HCT116 (cell line): ENCODE data around the gene PRKG1. TPM values are rescaled to one million over a fixed set of nuclear protein-coding genes. Genes with fewer than 3 reads are reported as not detected.

ENCODE experiments used
- ATAC-seq: fragments of 200-7000 bp; cut with Tn5 transposase; 2 replicates; pipeline ENCODE4 v1.9.1; 2020; ENCODE audit warnings: mild to moderate bottlenecking, moderate library complexity
- BruUV-seq: library from RNA; stranded (reverse); fragments of 400-500 nt; replicated peaks from 2 replicates; lab custom pipeline; 2021; lab: Mats Ljungman, UMichigan
- CTCF ChIA-PET: fragments of 300-600 bp; sonication (Branson Sonifier 250); formaldehyde crosslinking; loops from one replicate; lab custom pipeline; 2021; ENCODE audit warnings: antibody characterized with exemption; lab: Charles Lee
- POLR2A ChIA-PET: fragments of 300-600, 350-600 bp; sonication (Branson Sonifier 250); formaldehyde crosslinking; loops from one replicate; lab custom pipeline; 2021; ENCODE audit warnings: antibody characterized with exemption; lab: Charles Lee
- RAD21 ChIA-PET, 2 experiments: fragments of 300-600 bp; sonication (Branson Sonifier 250); formaldehyde crosslinking; loops; one replicate each; lab custom pipeline; 2023; ENCODE audit warnings: low total read pairs in 2 of 2; ENCODE audit not compliant: uncharacterized antibody in 2 of 2, unreplicated experiment in 2 of 2, low non-redundant PET in 1 of 2; lab: Charles Lee
- DNase-seq: peaks from one replicate; pipeline ENCODE4 v3.0.0-alpha.2; 2010; ENCODE audit warnings: low read depth, low spot score
- H2AFZ ChIP-seq: fragments of 200-600 bp; shearing (Covaris generic), sonication (generic); 2 replicates; pipeline ENCODE4 v1.6.1; 2017; ENCODE audit warnings: low read depth, mixed run types, mixed read lengths, antibody characterized with exemption, low read length; ENCODE audit not compliant: poor library complexity, severe bottlenecking
- H3K27ac ChIP-seq: 2 replicates; pipeline ENCODE4 v1.5.1; 2012; ENCODE audit warnings: low read depth, low read length
- H3K27me3 ChIP-seq: fragments of 200-600 bp; sonication (generic); 2 replicates; pipeline ENCODE4 v1.6.1; 2016; ENCODE audit warnings: mixed run types, low read length, mixed read lengths; ENCODE audit not compliant: insufficient read depth
- H3K36me3 ChIP-seq, 2 experiments: fragments of 200-500 bp in 1 of 2; fragments of 200-600 bp in 1 of 2; sonication (Bioruptor generic) in 1 of 2; sonication (generic) in 1 of 2; 2 replicates each; pipeline versions ENCODE4 v1.5.1 to v1.6.1; 2014 to 2016; ENCODE audit warnings: low read length in 2 of 2, inconsistent platforms in 1 of 2, mixed read lengths in 1 of 2, mixed run types in 1 of 2; ENCODE audit not compliant: insufficient read depth in 2 of 2, control insufficient read depth in 1 of 2
- H3K4me1 ChIP-seq, 2 experiments: fragments of 200-600 bp in 1 of 2; sonication (generic) in 1 of 2; 2 replicates each; pipeline versions ENCODE4 v1.5.1 to v1.6.1; 2012 to 2017; ENCODE audit warnings: low read length in 2 of 2, inconsistent platforms in 1 of 2, mild to moderate bottlenecking in 1 of 2, mixed read lengths in 1 of 2, mixed run types in 1 of 2, moderate library complexity in 1 of 2; ENCODE audit not compliant: insufficient read depth in 2 of 2, control insufficient read depth in 1 of 2
- H3K4me2 ChIP-seq: fragments of 200-600 bp; sonication (generic); 2 replicates; pipeline ENCODE4 v1.6.1; 2017; ENCODE audit warnings: mixed run types, low read length, mixed read lengths
- H3K4me3 ChIP-seq, 2 experiments: fragments of 200-600 bp in 1 of 2; sonication (generic) in 1 of 2; replicated peaks in 1 of 2; 2 replicates each; pipeline ENCODE4 v1.5.1; 2011 to 2016; ENCODE audit warnings: low read length in 2 of 2, control low read depth in 1 of 2, low read depth in 1 of 2, mild to moderate bottlenecking in 1 of 2, mixed read lengths in 1 of 2, mixed run types in 1 of 2
- H3K79me2 ChIP-seq: fragments of 200-600 bp; sonication (generic); 2 replicates; pipeline ENCODE4 v1.6.1; 2017; ENCODE audit warnings: mild to moderate bottlenecking, mixed run types, low read length, moderate library complexity, mixed read lengths; ENCODE audit not compliant: insufficient read depth
- H3K9ac ChIP-seq: fragments of 200-600 bp; sonication (generic); 2 replicates; pipeline ENCODE4 v1.6.1; 2016; ENCODE audit warnings: low read length, mixed read lengths
- H3K9me2 ChIP-seq: fragments of 200-600 bp; sonication (generic), shearing (Covaris generic); 2 replicates; pipeline ENCODE4 v1.6.1; 2017; ENCODE audit warnings: mixed run types, mild to moderate bottlenecking, moderate library complexity; ENCODE audit not compliant: insufficient read depth
- H3K9me3 ChIP-seq, 2 experiments: fragments of 200-500 bp in 1 of 2; fragments of 200-600 bp in 1 of 2; sonication (Bioruptor generic) in 1 of 2; sonication (generic) in 1 of 2; 2 replicates each; pipeline ENCODE4 v1.6.1; 2014 to 2017; ENCODE audit warnings: low read length in 2 of 2, mixed read lengths in 2 of 2, inconsistent platforms in 1 of 2, low read depth in 1 of 2, mild to moderate bottlenecking in 1 of 2, mixed run types in 1 of 2, moderate library complexity in 1 of 2; ENCODE audit not compliant: control insufficient read depth in 1 of 2, insufficient read depth in 1 of 2
- H4K20me1 ChIP-seq: fragments of 200-600 bp; sonication (generic), shearing (Covaris generic); 2 replicates; pipeline ENCODE4 v1.6.1; 2017; ENCODE audit warnings: mixed run types, mild to moderate bottlenecking, moderate library complexity; ENCODE audit not compliant: insufficient read depth
- CBX3 ChIP-seq: IDR thresholded peaks from 2 replicates; pipeline ENCODE4 v1.6.1; 2012; ENCODE audit warnings: low read depth
- CEBPB ChIP-seq: IDR thresholded peaks from 2 replicates; pipeline ENCODE4 v1.6.1; 2012; ENCODE audit warnings: low read depth
- CTCF ChIP-seq, 3 experiments: fragments of 200-600 bp in 1 of 3; sonication (generic) in 1 of 3; IDR thresholded peaks in 2 of 3; conservative IDR thresholded peaks in 1 of 3; 2 replicates each; pipeline ENCODE4 v1.5.1; 2012 to 2017; ENCODE audit warnings: low read depth in 2 of 3, low read length in 2 of 3, antibody characterized with exemption in 1 of 3, borderline replicate concordance in 1 of 3, control low read depth in 1 of 3, mild to moderate bottlenecking in 1 of 3, mixed read lengths in 1 of 3, mixed run types in 1 of 3, moderate library complexity in 1 of 3; ENCODE audit not compliant: insufficient read depth in 1 of 3
- EGR1 ChIP-seq: IDR thresholded peaks from 2 replicates; pipeline ENCODE4 v1.6.1; 2012; ENCODE audit warnings: low read depth
- EZH2 ChIP-seq: fragments of 200-600 bp; sonication (generic); IDR thresholded peaks from 2 replicates; pipeline ENCODE4 v1.6.1; 2017; ENCODE audit warnings: antibody characterized with exemption, mixed run types
- FOSL1 ChIP-seq: IDR thresholded peaks from 2 replicates; pipeline ENCODE4 v1.6.1; 2012; ENCODE audit warnings: low read depth
- JUND ChIP-seq: IDR thresholded peaks from 2 replicates; pipeline ENCODE4 v1.6.1; 2012
- POLR2A ChIP-seq: IDR thresholded peaks from 2 replicates; pipeline ENCODE4 v1.7.0; 2011; ENCODE audit warnings: borderline replicate concordance; ENCODE audit not compliant: insufficient read depth, insufficient read length; ENCODE audit errors: extremely low read depth
- SIN3A ChIP-seq: IDR thresholded peaks from 2 replicates; pipeline ENCODE4 v1.6.1; 2012; ENCODE audit warnings: low read depth
- SP1 ChIP-seq: IDR thresholded peaks from 2 replicates; pipeline ENCODE4 v1.6.1; 2012; ENCODE audit warnings: low read depth
- SRF ChIP-seq: IDR thresholded peaks from 2 replicates; pipeline ENCODE4 v1.6.1; 2012; ENCODE audit warnings: low read depth
- TCF7L2 ChIP-seq: IDR thresholded peaks from 2 replicates; pipeline ENCODE4 v1.7.0; 2011; ENCODE audit warnings: borderline replicate concordance, inconsistent platforms; ENCODE audit not compliant: insufficient read depth, insufficient read length; ENCODE audit errors: extremely low read depth
- YY1 ChIP-seq: IDR thresholded peaks from 2 replicates; pipeline ENCODE4 v1.6.1; 2011; ENCODE audit warnings: low read length, low read depth, moderate library complexity, mild to moderate bottlenecking; ENCODE audit not compliant: insufficient replicate concordance; ENCODE audit errors: extremely low read depth
- ZFX ChIP-seq: fragments of 450-650 bp; IDR thresholded peaks from 2 replicates; pipeline ENCODE4 v1.6.1; 2017
- intact Hi-C: fragments of 100-400 bp; cut with micrococcal nuclease; formaldehyde crosslinking; loops from 2 replicates; pipeline ENCODE4 v1.10.0; 2022
- total RNA-seq: library from RNA; stranded (reverse); gene quantifications from one replicate; pipeline ENCODE4 v1.2.1, GENCODE V29; 2021; ENCODE audit not compliant: unreplicated experiment
- TF ChIP-seq, protein P1 (sequence below): IDR thresholded peaks from 2 replicates; pipeline ENCODE4 v1.6.1; 2012
- TF ChIP-seq, protein P2 (sequence below): IDR thresholded peaks from 2 replicates; pipeline ENCODE4 v1.6.1; 2011; ENCODE audit warnings: mild to moderate bottlenecking, low read length, moderate library complexity; ENCODE audit not compliant: insufficient replicate concordance; ENCODE audit errors: extremely low read depth
- TF ChIP-seq, protein P3 (sequence below): IDR thresholded peaks from 2 replicates; pipeline ENCODE4 v1.6.1; 2012

The PRKG1 gene
- total RNA-seq, 1 experiment from 2014 or later = 1.4 TPM

DNA sequence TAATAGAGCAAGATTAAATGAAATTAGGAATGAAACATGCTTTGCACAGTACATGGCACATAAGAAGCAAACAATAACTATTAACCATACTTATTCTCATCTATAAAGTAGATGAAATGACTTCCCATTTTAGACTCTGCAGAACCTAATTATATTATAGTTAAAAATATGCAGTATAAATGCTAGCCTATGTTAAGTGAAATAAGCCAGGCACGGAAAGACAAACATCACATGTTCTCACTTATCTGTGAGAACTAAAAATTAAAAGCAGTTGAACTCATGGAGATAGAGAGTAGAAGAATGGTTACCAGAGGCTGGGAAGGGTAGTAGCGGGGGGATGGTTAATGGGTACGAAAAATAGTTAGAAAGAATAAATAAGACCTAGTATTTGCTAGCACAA is 247.0 kb downstream of the PRKG1 start:
- H3K27me3 ChIP-seq = 0 out of 2 replicates have a peak, but pooled peaks cover 10% of the 10 kb centered on the region
- ChIA-PET CTCF (no interaction called here), RAD21 (no interaction called here)
- H3K9me3 ChIP-seq = no peaks in the 10 kb centered on the region
- no peaks in the 10 kb centered on the region for H3K36me3 ChIP-seq
- H3K4me2 ChIP-seq = no peak overlapping the region
- H2AFZ ChIP-seq = no peak overlapping the region
- no TSS peak for BruUV-seq
- no peak overlapping the region for H3K27ac ChIP-seq
- TF ChIP-seq SP1 = no peak
- no peak for TF ChIP-seq POLR2A
- TF ChIP-seq SRF = no peak
- TF ChIP-seq EGR1 = no peak
- TF ChIP-seq ZFX = no peak
- TF ChIP-seq CBX3 = no peak
- TF ChIP-seq YY1 = no peak
- TF ChIP-seq, protein P1, sequence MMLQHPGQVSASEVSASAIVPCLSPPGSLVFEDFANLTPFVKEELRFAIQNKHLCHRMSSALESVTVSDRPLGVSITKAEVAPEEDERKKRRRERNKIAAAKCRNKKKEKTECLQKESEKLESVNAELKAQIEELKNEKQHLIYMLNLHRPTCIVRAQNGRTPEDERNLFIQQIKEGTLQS = no peak
- no peak for TF ChIP-seq CEBPB
- no peak for TF ChIP-seq SIN3A
- TF ChIP-seq TCF7L2 = no peak
- TF ChIP-seq, all 23 proteins: peak for 0
- Histone ChIP-seq H3K4me3 (no peak overlapping the region), H3K9ac (no peak overlapping the region), H4K20me1 (no peaks in the 10 kb centered on the region), H3K79me2 (no peaks in the 10 kb centered on the region), H3K9me2 (no peaks in the 10 kb centered on the region), H3K4me1 (no peaks in the 10 kb centered on the region)
- DNase-seq (no peak), ATAC-seq (no peak)
- POLR2A ChIA-PET = no interaction called here
- intact Hi-C loops = no loop called here

DNA sequence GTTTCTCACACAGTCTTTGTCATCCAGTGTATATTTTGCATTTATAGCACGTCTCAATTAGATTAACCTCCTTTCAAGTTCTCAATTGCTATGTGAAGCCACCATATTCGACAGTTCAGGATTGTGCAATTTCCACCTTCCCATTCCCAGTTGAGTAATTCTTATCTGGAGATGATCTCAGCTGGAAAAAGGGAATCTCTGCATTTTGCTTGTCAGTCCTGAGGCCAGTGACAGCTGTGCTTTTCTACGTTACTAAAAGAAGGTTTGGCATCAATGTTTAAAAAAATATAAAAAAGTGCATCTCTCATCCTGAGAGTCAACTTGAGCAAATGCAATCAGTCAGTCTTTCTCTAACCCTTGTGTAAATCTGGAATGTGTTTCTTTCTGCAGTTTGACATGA is 247.7 kb downstream of the PRKG1 start:
- no peak for TF ChIP-seq YY1
- TF ChIP-seq SP1 = no peak
- TF ChIP-seq, protein P2, sequence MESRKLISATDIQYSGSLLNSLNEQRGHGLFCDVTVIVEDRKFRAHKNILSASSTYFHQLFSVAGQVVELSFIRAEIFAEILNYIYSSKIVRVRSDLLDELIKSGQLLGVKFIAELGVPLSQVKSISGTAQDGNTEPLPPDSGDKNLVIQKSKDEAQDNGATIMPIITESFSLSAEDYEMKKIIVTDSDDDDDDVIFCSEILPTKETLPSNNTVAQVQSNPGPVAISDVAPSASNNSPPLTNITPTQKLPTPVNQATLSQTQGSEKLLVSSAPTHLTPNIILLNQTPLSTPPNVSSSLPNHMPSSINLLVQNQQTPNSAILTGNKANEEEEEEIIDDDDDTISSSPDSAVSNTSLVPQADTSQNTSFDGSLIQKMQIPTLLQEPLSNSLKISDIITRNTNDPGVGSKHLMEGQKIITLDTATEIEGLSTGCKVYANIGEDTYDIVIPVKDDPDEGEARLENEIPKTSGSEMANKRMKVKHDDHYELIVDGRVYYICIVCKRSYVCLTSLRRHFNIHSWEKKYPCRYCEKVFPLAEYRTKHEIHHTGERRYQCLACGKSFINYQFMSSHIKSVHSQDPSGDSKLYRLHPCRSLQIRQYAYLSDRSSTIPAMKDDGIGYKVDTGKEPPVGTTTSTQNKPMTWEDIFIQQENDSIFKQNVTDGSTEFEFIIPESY = no peak
- TF ChIP-seq CTCF (IDR thresholded peaks at IDR 0.05 in 2 of 3, conservative IDR thresholded peaks at IDR 0.05 in 1 of 3; ENCODE audit: borderline replicate concordance in 1 of 3, insufficient read depth in 1 of 3, low read depth in 2 of 3, low read length in 2 of 3) = no peak
- no peak for TF ChIP-seq CBX3
- TF ChIP-seq JUND = no peak
- no peak for TF ChIP-seq TCF7L2
- no peak for TF ChIP-seq FOSL1
- TF ChIP-seq, protein P3, sequence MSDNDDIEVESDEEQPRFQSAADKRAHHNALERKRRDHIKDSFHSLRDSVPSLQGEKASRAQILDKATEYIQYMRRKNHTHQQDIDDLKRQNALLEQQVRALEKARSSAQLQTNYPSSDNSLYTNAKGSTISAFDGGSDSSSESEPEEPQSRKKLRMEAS = no peak
- no peak for TF ChIP-seq EZH2
- no peak for ATAC-seq
- ChIA-PET CTCF (no interaction called here), POLR2A (no interaction called here), RAD21 (no interaction called here)
- no TSS peak for BruUV-seq
- H3K9me3 ChIP-seq = no peaks in the 10 kb centered on the region
- no peak overlapping the region for H2AFZ ChIP-seq
- H3K27ac ChIP-seq = no peak overlapping the region
- no peak for DNase-seq
- H3K4me1 ChIP-seq = no peaks in the 10 kb centered on the region
- H3K79me2 ChIP-seq = no peaks in the 10 kb centered on the region
- H3K4me3 ChIP-seq = no peak overlapping the region
- H3K4me2 ChIP-seq = no peak overlapping the region
- H3K36me3 ChIP-seq = no peaks in the 10 kb centered on the region
- no peak overlapping the region for H3K9ac ChIP-seq
- no peaks in the 10 kb centered on the region for H3K9me2 ChIP-seq
- no peaks in the 10 kb centered on the region for H4K20me1 ChIP-seq
- H3K27me3 ChIP-seq = 0 out of 2 replicates have a peak, but pooled peaks cover 10% of the 10 kb centered on the region
- intact Hi-C loops = no loop called here
